CD4-positive, alpha-beta memory T cell (primary cell): Measurements from ENCODE around the gene RAD51AP2. TPM values are rescaled to one million over a fixed set of nuclear protein-coding genes. Genes with fewer than 3 reads are reported as not detected.
"Not testable (repeated sequence)": the region's sequence is repeated elsewhere in the genome, so short reads cannot be mapped to it uniquely, and the experiment has no call there.

Experiments used
- CTCF ChIA-PET: fragments of 350-600 bp; sonication (Branson Sonifier 250); formaldehyde crosslinking; loops from one replicate; lab custom pipeline; 2021; ENCODE audit warnings: inconsistent platforms; ENCODE audit not compliant: partially characterized antibody; lab: Charles Lee
- POLR2A ChIA-PET: fragments of 350-600 bp; sonication (Branson Sonifier 250); formaldehyde crosslinking; loops from one replicate; lab custom pipeline; 2021; ENCODE audit not compliant: partially characterized antibody; lab: Charles Lee
- DNase-seq, 5 donors: peaks; one replicate each; pipeline versions ENCODE4 v3.0.0 to v3.0.0-alpha.2; 2020 to 2022; ENCODE audit warnings: mixed read lengths in 1 of 5
- H3K27ac ChIP-seq: one replicate; pipeline ENCODE4 v1.7.0; 2013; ENCODE audit warnings: low read depth, low read length
- H3K27me3 ChIP-seq: 2 replicates; pipeline ENCODE4 v1.7.0; 2013; ENCODE audit warnings: mild to moderate bottlenecking, low read length, moderate library complexity; ENCODE audit not compliant: insufficient read depth
- H3K36me3 ChIP-seq: 2 replicates; pipeline ENCODE4 v1.7.0; 2013; ENCODE audit warnings: mild to moderate bottlenecking, low read length, moderate library complexity; ENCODE audit not compliant: insufficient read depth
- H3K4me1 ChIP-seq: 2 replicates; pipeline ENCODE4 v1.7.0; 2013; ENCODE audit warnings: mild to moderate bottlenecking, low read length, moderate library complexity; ENCODE audit not compliant: insufficient read depth
- H3K4me3 ChIP-seq, 2 donors: one replicate each; pipeline ENCODE4 v1.7.0; 2013; ENCODE audit warnings: low read length in 2 of 2, mild to moderate bottlenecking in 1 of 2
- H3K9me3 ChIP-seq, 2 donors: one replicate each; pipeline ENCODE4 v1.7.0; 2013; ENCODE audit warnings: low read length in 2 of 2, control low read depth in 1 of 2; ENCODE audit not compliant: control insufficient read depth in 1 of 2
- H3K27ac Mint-ChIP-seq, 7 donors: one replicate each; pipeline ENCODE4 v1.8.0; 2020 to 2021; ENCODE audit warnings: mixed read lengths in 7 of 7, mild to moderate bottlenecking in 6 of 7, inconsistent platforms in 3 of 7, moderate library complexity in 3 of 7
- H3K27me3 Mint-ChIP-seq, 2 donors: one replicate each; pipeline ENCODE4 v1.8.0; 2020 to 2021; ENCODE audit warnings: mixed read lengths in 2 of 2
- H3K36me3 Mint-ChIP-seq, 2 donors: one replicate each; pipeline ENCODE4 v1.8.0; 2020 to 2021; ENCODE audit warnings: mixed read lengths in 2 of 2, inconsistent platforms in 1 of 2, mild to moderate bottlenecking in 1 of 2
- H3K4me1 Mint-ChIP-seq, 4 donors: one replicate each; pipeline ENCODE4 v1.8.0; 2020 to 2021; ENCODE audit warnings: mixed read lengths in 4 of 4, mild to moderate bottlenecking in 1 of 4
- H3K4me3 Mint-ChIP-seq, 8 donors: one replicate each; pipeline ENCODE4 v1.8.0; 2020 to 2021; ENCODE audit warnings: mixed read lengths in 8 of 8, mild to moderate bottlenecking in 7 of 8, moderate library complexity in 6 of 8, inconsistent platforms in 3 of 8
- H3K9me3 Mint-ChIP-seq, 8 donors: one replicate each; pipeline ENCODE4 v1.8.0; 2020 to 2021; ENCODE audit warnings: mixed read lengths in 8 of 8, mild to moderate bottlenecking in 5 of 8, inconsistent platforms in 3 of 8, moderate library complexity in 1 of 8
- intact Hi-C: fragments of 100-400 bp; cut with micrococcal nuclease; formaldehyde crosslinking; loops from one replicate; pipeline ENCODE4 v1.15.1; 2023
- polyA plus RNA-seq, 2 donors: library from polyadenylated mRNA; unstranded; fragments of 300-500 nt; fragmentation: Illumina TruSeq; gene quantifications; one replicate each; pipeline ENCODE4 v1.2.3, GENCODE V29; 2021
- total RNA-seq, 2 experiments: library from RNA; stranded (reverse); gene quantifications; one replicate each; pipeline ENCODE4 v1.2.3, GENCODE V29; 2021

RAD51AP2 gene
- total and polyA plus RNA-seq, 4 experiments from 2014 or later = not detected

- Mint-ChIP-seq H3K4me3 (no peak overlapping the region), H3K4me1 (no peaks in the 10 kb centered on the region), H3K36me3 (no peaks in the 10 kb centered on the region), H3K27me3 (peaks cover 2 to 7% of the 10 kb centered on the region in 2 donors), H3K9me3 (peaks cover 0 to 7% (median 0%) of the 10 kb centered on the region in 8 donors), H3K27ac (no peak overlapping the region)
- Histone ChIP-seq H3K36me3 (no peaks in the 10 kb centered on the region), H3K27me3 (no peaks in the 10 kb centered on the region), H3K4me3 (no peak overlapping the region), H3K4me1 (no peaks in the 10 kb centered on the region), H3K9me3 (no peaks in the 10 kb centered on the region), H3K27ac (no peak overlapping the region)
- DNase-seq = no peak
- CTCF ChIA-PET = no interaction called here
- intact Hi-C loops = no loop called here
- POLR2A ChIA-PET = no interaction called here
Observed at GRCh38 chr2:17517481-17518211, 594 bp downstream of the RAD51AP2 start.

GRCh38 chr2:17515652-17516051 is 2.6 kb downstream of the RAD51AP2 start:
- Mint-ChIP-seq H3K4me3 (no peak overlapping the region), H3K9me3 (peaks cover 0 to 6% (median 0%) of the 10 kb centered on the region in 8 donors), H3K4me1 (no peaks in the 10 kb centered on the region), H3K36me3 (no peaks in the 10 kb centered on the region), H3K27me3 (peaks cover under 1 to 5% of the 10 kb centered on the region in 2 donors), H3K27ac (no peak overlapping the region)
- ChIA-PET POLR2A (no interaction called here), CTCF (no interaction called here)
- H3K4me3 ChIP-seq = no peak overlapping the region
- H3K27me3 ChIP-seq = no peaks in the 10 kb centered on the region
- no peaks in the 10 kb centered on the region for H3K4me1 ChIP-seq
- no peak for DNase-seq
- intact Hi-C loops = no loop called here
- H3K27ac ChIP-seq = no peak overlapping the region
- no peaks in the 10 kb centered on the region for H3K36me3 ChIP-seq
- H3K9me3 ChIP-seq = no peaks in the 10 kb centered on the region

- Mint-ChIP-seq H3K36me3 (no peaks in the 10 kb centered on the region), H3K4me1 (no peaks in the 10 kb centered on the region), H3K27me3 (peaks cover 0 to 1% of the 10 kb centered on the region in 2 donors), H3K9me3 (peaks cover 0 to 5% (median under 1%) of the 10 kb centered on the region in 8 donors), H3K4me3 (no peak overlapping the region), H3K27ac (no peak overlapping the region)
- H3K36me3 ChIP-seq = no peaks in the 10 kb centered on the region
- intact Hi-C loops = no loop called here
- DNase-seq = no peak
- POLR2A ChIA-PET = no interaction called here
- no peaks in the 10 kb centered on the region for H3K27me3 ChIP-seq
- no peak overlapping the region for H3K4me3 ChIP-seq
- CTCF ChIA-PET = no interaction called here
- no peaks in the 10 kb centered on the region for H3K9me3 ChIP-seq
- no peak overlapping the region for H3K27ac ChIP-seq
- H3K4me1 ChIP-seq = no peaks in the 10 kb centered on the region
Observed at GRCh38 chr2:17506736-17507616, 11.3 kb downstream of the RAD51AP2 start.

GRCh38 chr2:17497718-17498117 is 20.5 kb downstream of the RAD51AP2 start:
- no peaks in the 10 kb centered on the region for H3K9me3 ChIP-seq
- POLR2A ChIA-PET = no interaction called here

GRCh38 chr2:17495590-17495989 is 22.6 kb downstream of the RAD51AP2 start:
- Histone ChIP-seq H3K27me3 (no peaks in the 10 kb centered on the region), H3K36me3 (no peaks in the 10 kb centered on the region), H3K4me1 (no peaks in the 10 kb centered on the region), H3K4me3 (no peak overlapping the region), H3K27ac (no peak overlapping the region), H3K9me3 (no peaks in the 10 kb centered on the region)
- H3K27ac Mint-ChIP-seq = no peak overlapping the region
- peaks cover 0 to 7% (median 0%) of the 10 kb centered on the region in 8 donors for H3K9me3 Mint-ChIP-seq
- no peaks in the 10 kb centered on the region for H3K4me1 Mint-ChIP-seq
- ChIA-PET POLR2A (no interaction called here), CTCF (no interaction called here)
- H3K4me3 Mint-ChIP-seq = no peak overlapping the region
- DNase-seq = no peak
- no peaks in the 10 kb centered on the region for H3K36me3 Mint-ChIP-seq
- no peaks in the 10 kb centered on the region for H3K27me3 Mint-ChIP-seq
- intact Hi-C loops = no loop called here

More at GRCh38 chr2:17497718-17498117, 20.5 kb downstream of the RAD51AP2 start:
- intact Hi-C loops = no loop called here
- Histone ChIP-seq H3K4me1 (no peaks in the 10 kb centered on the region), H3K27me3 (no peaks in the 10 kb centered on the region), H3K4me3 (no peak overlapping the region), H3K36me3 (no peaks in the 10 kb centered on the region), H3K27ac (no peak overlapping the region)
- DNase-seq = no peak
- H3K9me3 Mint-ChIP-seq = peaks cover 0 to 2% (median 0%) of the 10 kb centered on the region in 8 donors
- no peak overlapping the region for H3K27ac Mint-ChIP-seq
- CTCF ChIA-PET = no interaction called here
- no peaks in the 10 kb centered on the region for H3K27me3 Mint-ChIP-seq
- H3K4me1 Mint-ChIP-seq = no peaks in the 10 kb centered on the region
- no peak overlapping the region for H3K4me3 Mint-ChIP-seq
- no peaks in the 10 kb centered on the region for H3K36me3 Mint-ChIP-seq

GRCh38 chr2:17490165-17490564 is 28.1 kb downstream of the RAD51AP2 start:
- H3K27me3 ChIP-seq, H3K27me3 Mint-ChIP-seq, intact Hi-C loops, H3K4me3 Mint-ChIP-seq, CTCF ChIA-PET, H3K9me3 Mint-ChIP-seq, H3K36me3 ChIP-seq, H3K4me1 Mint-ChIP-seq, H3K27ac Mint-ChIP-seq, H3K4me3 ChIP-seq, POLR2A ChIA-PET, H3K36me3 Mint-ChIP-seq, H3K27ac ChIP-seq, DNase-seq, H3K9me3 ChIP-seq, H3K4me1 ChIP-seq: not testable (repeated sequence)

- H3K9me3 Mint-ChIP-seq, H3K36me3 Mint-ChIP-seq, POLR2A ChIA-PET, H3K27ac ChIP-seq, H3K27ac Mint-ChIP-seq, H3K27me3 ChIP-seq, H3K9me3 ChIP-seq, H3K27me3 Mint-ChIP-seq, DNase-seq, H3K4me3 ChIP-seq, H3K4me1 Mint-ChIP-seq, H3K4me3 Mint-ChIP-seq, H3K4me1 ChIP-seq, H3K36me3 ChIP-seq, CTCF ChIA-PET, intact Hi-C loops: not testable (repeated sequence)
Observed at GRCh38 chr2:17488610-17489009, 29.6 kb downstream of the RAD51AP2 start.
